HG02885 (cell line): ENCODE data around the gene AKAP5.
"Not testable (repeated sequence)": the region's sequence is repeated elsewhere in the genome, so short reads cannot be mapped to it uniquely, and the experiment has no call there.

Experiments used
- ATAC-seq: cut with Tn5 transposase; IDR thresholded peaks from one replicate; pipeline ENCODE4 v1.9.1; 2021; ENCODE audit warnings: mild to moderate bottlenecking; ENCODE audit not compliant: unreplicated experiment, poor library complexity

Gene AKAP5

GRCh38 chr14:64501411-64502171 lies 36.3 kb downstream of the AKAP5 start:
- ATAC-seq, result no peak

DNA sequence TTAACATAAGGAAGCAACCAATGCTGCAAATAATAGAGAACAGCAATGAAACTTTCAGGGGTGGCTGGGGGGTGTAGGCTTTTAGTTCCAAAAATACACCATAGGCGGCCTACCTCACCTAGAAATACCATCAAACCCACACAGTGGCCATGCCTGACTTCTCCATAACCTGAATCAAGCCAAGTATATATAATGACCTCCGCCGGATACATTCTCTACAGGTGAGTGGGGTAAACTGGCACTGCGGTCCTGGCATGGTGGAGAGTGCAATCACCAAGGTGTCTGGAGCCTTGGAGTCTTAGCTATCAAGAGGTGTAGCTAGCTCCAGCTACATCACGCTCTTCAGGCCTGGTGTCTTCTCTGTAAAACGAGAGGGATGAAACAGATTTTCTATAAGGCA lies 37.2 kb downstream of the AKAP5 start:
- ATAC-seq, result no peak

- no peak for ATAC-seq
Measured at GRCh38 chr14:64502887-64503433, 37.7 kb downstream of the AKAP5 start.

- peak; percentile 65 for ATAC-seq
Measured at GRCh38 chr14:64503434-64504309, 38.4 kb downstream of the AKAP5 start, which contains the start of gene ZBTB25. Gene ZBTB25 (minus strand): TSS chr14:64503838. CDS start chr14:64490533, 13,305 bp downstream.

DNA sequence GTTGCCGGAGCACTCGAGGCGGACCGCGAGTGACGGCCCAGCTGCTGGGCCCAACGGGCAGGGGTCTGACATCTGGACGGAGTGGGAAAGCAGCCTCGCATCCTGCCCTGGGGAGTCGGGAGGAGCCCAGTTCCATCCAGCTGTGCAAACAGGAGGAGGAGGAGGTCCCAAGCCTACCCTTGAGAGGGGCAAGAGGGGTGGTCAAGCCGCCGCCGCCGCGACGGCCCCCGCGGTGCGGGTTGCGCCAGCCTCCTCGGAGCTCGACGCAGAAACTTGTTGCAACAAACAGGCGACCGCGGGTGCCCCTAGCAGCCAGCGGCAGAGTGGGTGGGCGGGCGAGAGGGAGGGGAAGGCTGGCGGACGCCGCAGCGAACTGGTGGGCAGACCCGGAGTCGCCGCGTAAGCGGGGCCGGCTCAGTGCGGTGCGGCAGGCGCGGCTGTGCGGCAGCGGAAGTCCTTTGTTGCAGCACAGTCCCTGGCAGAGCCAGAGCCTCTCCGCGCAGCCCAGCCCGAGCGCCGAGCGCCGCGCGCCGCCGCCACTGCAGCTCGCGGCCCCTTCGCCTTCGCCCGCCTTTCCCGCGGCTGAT lies 39.1 kb downstream of the AKAP5 start, which contains the start of gene ZBTB1:
ZBTB1 (plus strand) TSS at position 461 of the 587 bp plus-strand sequence. CDS start 16,735 bp downstream, outside the sequence.
- ATAC-seq, result peak; percentile 22

- peak; percentile 31 for ATAC-seq
Measured at GRCh38 chr14:64504897-64505794, 39.8 kb downstream of the AKAP5 start.

- no peak for ATAC-seq
Measured at GRCh38 chr14:64506721-64507120, 41.4 kb downstream of the AKAP5 start.

GRCh38 chr14:64507376-64508156 lies 42.3 kb downstream of the AKAP5 start:
- ATAC-seq, result no peak

GRCh38 chr14:64508215-64508776 lies 43.0 kb downstream of the AKAP5 start:
- ATAC-seq, result peak; percentile 12

- no peak for ATAC-seq
Measured at GRCh38 chr14:64509036-64509435, 43.7 kb downstream of the AKAP5 start.

GRCh38 chr14:64510825-64511671 lies 45.7 kb downstream of the AKAP5 start:
- ATAC-seq, result no peak

- no peak for ATAC-seq
Measured at GRCh38 chr14:64513271-64513670, 48.0 kb downstream of the AKAP5 start.

DNA sequence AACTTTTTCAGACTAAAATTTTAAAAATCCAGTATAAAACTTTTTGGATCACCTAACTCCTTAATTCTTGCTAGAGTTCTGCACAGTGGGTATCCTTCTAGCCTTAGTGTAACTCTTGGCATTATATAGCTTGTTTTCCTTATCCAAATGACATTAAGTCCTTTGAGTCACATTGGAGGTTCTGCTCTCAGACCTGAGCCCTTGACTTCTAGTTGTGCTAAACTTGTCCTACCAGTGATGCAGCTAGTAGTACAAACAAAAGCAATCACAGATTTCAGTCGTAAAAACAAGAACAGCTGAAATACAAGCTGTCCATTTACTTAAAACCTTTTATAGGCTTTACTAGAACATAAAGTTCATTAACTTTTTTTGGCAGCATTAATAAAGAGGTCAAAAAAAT lies 49.8 kb downstream of the AKAP5 start:
- no peak for ATAC-seq

- no peak for ATAC-seq
Measured at GRCh38 chr14:64516969-64517368, 51.7 kb downstream of the AKAP5 start.

- not testable (repeated sequence) for ATAC-seq
Measured at GRCh38 chr14:64517667-64518066, 52.4 kb downstream of the AKAP5 start.

DNA sequence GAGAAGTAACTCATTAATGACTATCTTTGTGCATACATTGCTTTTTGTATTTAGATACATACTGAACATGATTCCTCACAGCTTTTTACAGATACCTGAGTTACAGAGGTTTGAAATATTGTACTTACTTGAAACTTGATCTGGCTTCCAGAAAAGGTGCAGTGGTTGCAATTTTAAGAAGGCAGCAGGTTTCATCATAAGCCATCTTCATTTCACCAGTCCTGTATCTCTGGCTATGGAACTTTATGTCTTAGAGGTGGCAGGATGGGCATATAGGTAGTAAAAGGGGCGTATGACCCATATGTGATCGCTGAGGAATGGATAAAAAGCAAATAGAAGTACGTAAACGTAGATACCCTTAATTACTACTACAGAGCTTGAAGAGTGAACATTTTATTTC lies 52.9 kb downstream of the AKAP5 start:
- no peak for ATAC-seq

GRCh38 chr14:64520699-64521098 lies 55.4 kb downstream of the AKAP5 start:
- ATAC-seq, result no peak
